T-helper 17 cell (primary cell): Measurements from ENCODE around the gene ALDH2. TPM values are rescaled to one million over a fixed set of nuclear protein-coding genes. Genes with fewer than 3 reads are reported as not detected.
A peak's percentile ranks its signal among the peaks of the same experiment; 100 is the strongest.
"Not testable (repeated sequence)": the region's sequence is repeated elsewhere in the genome, so short reads cannot be mapped to it uniquely, and the experiment has no call there.

Experiments used
- ATAC-seq: fragments of 150-1000 bp; cut with Tn5 transposase; 2 replicates; pipeline ENCODE4 v1.10.0; 2021; ENCODE audit warnings: mild to moderate bottlenecking, moderate library complexity
- DNase-seq, 3 donors: peaks; one replicate each; pipeline versions ENCODE4 v3.0.0 to v3.0.0-alpha.2; 2020 to 2021
- H3K9me3 ChIP-seq: one replicate; pipeline ENCODE4 v1.7.0; 2013; ENCODE audit warnings: low read length, mild to moderate bottlenecking; ENCODE audit not compliant: control insufficient read depth, poor library complexity, severe bottlenecking
- H3K27ac Mint-ChIP-seq: one replicate; pipeline ENCODE4 v1.8.0; 2022; ENCODE audit warnings: mild to moderate bottlenecking, moderate library complexity, mixed read lengths
- H3K27me3 Mint-ChIP-seq: one replicate; pipeline ENCODE4 v1.8.0; 2022; ENCODE audit warnings: mixed read lengths
- H3K36me3 Mint-ChIP-seq: one replicate; pipeline ENCODE4 v1.8.0; 2022; ENCODE audit warnings: low read depth, mixed read lengths
- H3K4me1 Mint-ChIP-seq: one replicate; pipeline ENCODE4 v1.8.0; 2022; ENCODE audit warnings: mild to moderate bottlenecking, mixed read lengths
- H3K4me3 Mint-ChIP-seq: one replicate; pipeline ENCODE4 v1.8.0; 2022; ENCODE audit warnings: mild to moderate bottlenecking, moderate library complexity, mixed read lengths
- total RNA-seq, 4 donors: library from RNA in 2 of 4; stranded (reverse) in 2 of 4; gene quantifications; one replicate each; pipeline ENCODE4 v1.2.3 and lab custom pipeline; 2022 to 2026

Gene ALDH2
- total RNA-seq (1 to 10 TPM; 1.9 to 3.4 TPM), total RNA-seq (lab: John Stamatoyannopoulos, UW) (0.68 to 1.2 reads per million in 2 donors)

DNA sequence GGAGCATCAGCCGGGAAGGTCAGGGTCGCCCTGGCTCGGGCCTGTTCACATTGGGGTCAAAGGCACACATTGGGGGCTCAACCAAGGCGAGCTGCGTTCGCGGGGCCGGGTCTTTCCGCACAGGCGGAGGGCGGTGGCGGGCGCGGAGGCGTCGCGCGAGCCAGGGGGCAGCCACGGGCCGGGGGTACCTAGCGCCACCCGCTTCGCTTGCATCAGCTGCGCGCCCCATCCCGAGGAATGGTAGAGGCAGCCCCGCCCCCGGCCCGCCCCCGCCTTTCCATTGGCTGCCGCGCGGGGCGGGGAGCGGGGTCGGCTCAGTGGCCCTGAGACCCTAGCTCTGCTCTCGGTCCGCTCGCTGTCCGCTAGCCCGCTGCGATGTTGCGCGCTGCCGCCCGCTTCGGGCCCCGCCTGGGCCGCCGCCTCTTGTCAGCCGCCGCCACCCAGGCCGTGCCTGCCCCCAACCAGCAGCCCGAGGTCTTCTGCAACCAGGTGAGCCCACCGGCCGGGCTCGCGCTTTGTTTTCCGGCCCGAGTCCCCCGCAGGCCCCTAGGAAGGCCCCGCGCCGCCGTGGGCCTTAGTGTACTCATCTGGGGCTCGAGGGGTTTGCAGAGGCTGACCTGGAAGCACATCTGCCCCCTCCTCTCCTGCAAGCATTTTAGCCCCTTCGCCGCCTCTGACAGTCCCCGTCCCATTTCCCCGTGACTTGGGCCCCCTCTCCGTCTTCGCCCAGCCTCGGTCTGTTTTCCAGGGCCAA, at the start of gene ALDH2:
Gene ALDH2 (plus strand): TSS at position 326 of the 754 bp plus-strand sequence. CDS start 50 bp downstream, at position 376.
- peak; percentile 73 for ATAC-seq
- H3K4me1 Mint-ChIP-seq: peaks cover 15% of the 10 kb centered on the region
- H3K9me3 ChIP-seq: no peaks in the 10 kb centered on the region
- DNase-seq: no peak
- peak within 1 kb of the TSS; percentile 90 for H3K4me3 Mint-ChIP-seq
- peak within 1 kb of the TSS; percentile 86 for H3K27ac Mint-ChIP-seq
- peaks cover 7% of the 10 kb centered on the region for H3K36me3 Mint-ChIP-seq
- H3K27me3 Mint-ChIP-seq: peaks cover 56% of the 10 kb centered on the region

- not testable (repeated sequence) for H3K27me3 Mint-ChIP-seq, DNase-seq, H3K9me3 ChIP-seq, H3K27ac Mint-ChIP-seq, H3K4me1 Mint-ChIP-seq, ATAC-seq, H3K4me3 Mint-ChIP-seq, H3K36me3 Mint-ChIP-seq
These were observed 47.4 kb upstream of the ALDH2 start for GRCh38 chr12:111719316-111719715.

GRCh38 chr12:111720457-111720856, 46.3 kb upstream of the ALDH2 start:
- Mint-ChIP-seq H3K36me3 (no peaks in the 10 kb centered on the region), H3K4me1 (no peaks in the 10 kb centered on the region), H3K27ac (no peak overlapping the region), H3K27me3 (no peaks in the 10 kb centered on the region), H3K4me3 (no peak overlapping the region)
- ATAC-seq (no peak), DNase-seq (no peak)
- H3K9me3 ChIP-seq: no peaks in the 10 kb centered on the region

- ATAC-seq: not testable (repeated sequence)
These were observed 42.9 kb upstream of the ALDH2 start for GRCh38 chr12:111723646-111724360.

GRCh38 chr12:111728795-111729194, 37.9 kb upstream of the ALDH2 start:
- DNase-seq (no peak), ATAC-seq (no peak)
- H3K36me3 Mint-ChIP-seq: peaks cover 3% of the 10 kb centered on the region
- H3K27me3 Mint-ChIP-seq: no peaks in the 10 kb centered on the region
- H3K27ac Mint-ChIP-seq: no peak overlapping the region
- H3K4me3 Mint-ChIP-seq: no peak overlapping the region
- H3K9me3 ChIP-seq: no peaks in the 10 kb centered on the region
- H3K4me1 Mint-ChIP-seq: no peaks in the 10 kb centered on the region

More at GRCh38 chr12:111723646-111724360, 42.9 kb upstream of the ALDH2 start:
- H3K36me3 Mint-ChIP-seq, DNase-seq, H3K4me3 Mint-ChIP-seq, H3K27me3 Mint-ChIP-seq, H3K27ac Mint-ChIP-seq, H3K4me1 Mint-ChIP-seq, H3K9me3 ChIP-seq: not testable (repeated sequence)

GRCh38 chr12:111730420-111730819, 36.3 kb upstream of the ALDH2 start:
- H3K27me3 Mint-ChIP-seq: no peaks in the 10 kb centered on the region
- no peaks in the 10 kb centered on the region for H3K4me1 Mint-ChIP-seq
- no peak for DNase-seq
- peaks cover 3% of the 10 kb centered on the region for H3K36me3 Mint-ChIP-seq
- H3K27ac Mint-ChIP-seq: no peak overlapping the region
- H3K4me3 Mint-ChIP-seq: no peak overlapping the region
- no peak for ATAC-seq
- H3K9me3 ChIP-seq: no peaks in the 10 kb centered on the region

DNA sequence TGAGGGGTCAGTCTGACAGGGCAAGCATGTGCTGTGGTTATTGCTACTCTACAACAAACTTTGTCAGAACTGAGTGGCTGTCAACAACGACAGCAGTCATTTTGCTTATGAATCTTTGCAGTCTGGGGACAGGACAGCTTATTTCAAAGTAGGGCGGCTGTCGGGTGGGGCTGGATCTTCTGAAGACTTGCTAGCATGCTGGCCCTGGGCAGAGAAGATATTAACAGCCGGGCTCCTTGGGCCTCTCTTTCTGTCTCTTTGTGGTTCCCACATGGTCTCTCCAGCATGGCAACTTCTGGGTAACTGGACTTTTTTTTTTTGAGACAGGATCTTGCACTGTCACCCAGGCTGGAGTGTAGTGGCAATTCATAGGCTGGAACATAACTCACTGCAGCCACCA, 33.9 kb upstream of the ALDH2 start:
- H3K27ac Mint-ChIP-seq: no peak overlapping the region

DNA sequence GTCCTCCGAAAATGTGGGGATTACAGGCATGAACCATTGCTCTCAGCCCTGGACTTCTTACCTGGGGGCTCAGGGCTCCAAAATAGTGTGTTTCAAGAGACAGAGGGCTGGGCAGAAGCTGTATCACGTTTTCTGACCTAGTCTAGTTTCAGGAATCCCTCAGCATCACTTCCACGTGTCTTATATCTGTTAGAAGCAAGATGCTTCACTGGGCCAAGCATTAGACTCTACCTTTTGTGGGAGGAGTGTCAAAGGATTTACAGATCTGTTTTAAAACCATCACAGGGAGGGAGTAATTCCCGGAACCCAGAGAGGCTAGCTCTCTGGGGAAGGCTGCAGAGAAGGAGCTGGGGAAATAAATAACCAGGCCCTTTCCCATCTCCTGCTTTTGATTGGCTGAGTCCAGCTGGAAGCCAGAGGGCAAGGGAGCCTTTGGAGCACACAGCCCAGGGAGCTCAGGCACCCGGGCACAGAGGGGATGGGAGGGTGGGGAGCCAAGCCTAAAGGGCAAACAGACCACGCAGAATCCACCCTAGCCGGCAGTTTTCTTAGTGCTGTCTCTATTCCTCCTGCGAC, 33.3 kb upstream of the ALDH2 start:
- ATAC-seq: no peak
- no peak overlapping the region for H3K27ac Mint-ChIP-seq
- H3K4me3 Mint-ChIP-seq: no peak overlapping the region
- no peaks in the 10 kb centered on the region for H3K4me1 Mint-ChIP-seq
- H3K27me3 Mint-ChIP-seq: no peaks in the 10 kb centered on the region
- H3K36me3 Mint-ChIP-seq: peaks cover 3% of the 10 kb centered on the region
- DNase-seq: no peak
- no peaks in the 10 kb centered on the region for H3K9me3 ChIP-seq

More for the DNA sequence above, 33.9 kb upstream of the ALDH2 start:
- ATAC-seq (no peak), DNase-seq (no peak)
- no peaks in the 10 kb centered on the region for H3K9me3 ChIP-seq
- Mint-ChIP-seq H3K27me3 (no peaks in the 10 kb centered on the region), H3K4me3 (no peak overlapping the region), H3K36me3 (peaks cover 5% of the 10 kb centered on the region), H3K4me1 (no peaks in the 10 kb centered on the region)

GRCh38 chr12:111739524-111739923, 27.2 kb upstream of the ALDH2 start:
- not testable (repeated sequence) for H3K36me3 Mint-ChIP-seq, ATAC-seq, H3K4me1 Mint-ChIP-seq, H3K27me3 Mint-ChIP-seq, H3K4me3 Mint-ChIP-seq, H3K9me3 ChIP-seq, DNase-seq
- H3K27ac Mint-ChIP-seq: peak overlapping the region; percentile 11

DNA sequence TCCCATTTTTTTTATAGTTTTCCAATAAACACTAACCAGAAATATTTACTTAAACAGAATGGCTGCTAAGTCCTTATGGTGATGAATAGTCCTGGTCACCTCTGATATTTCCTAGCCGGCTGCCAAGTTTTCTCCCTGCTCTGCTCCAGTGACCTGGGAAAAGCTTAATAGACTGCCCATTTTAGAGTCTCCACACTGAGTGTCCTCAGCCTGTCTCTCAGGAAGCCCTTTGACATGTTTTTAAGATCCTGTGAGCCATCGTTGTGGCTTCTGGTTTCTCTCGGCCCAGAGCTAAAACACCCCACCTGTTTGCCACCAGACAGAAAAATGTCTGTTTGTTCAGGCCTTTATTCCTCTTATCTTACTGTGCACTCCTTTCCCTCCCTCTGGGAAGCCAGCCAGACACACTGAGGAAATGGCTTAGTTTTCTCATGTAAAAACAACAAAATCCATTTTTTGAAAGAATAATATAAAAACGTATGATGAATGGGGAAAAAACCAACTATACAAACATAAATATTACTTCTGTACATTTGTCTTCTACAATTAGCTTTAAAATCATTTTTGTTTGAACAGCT, 25.4 kb upstream of the ALDH2 start:
- DNase-seq: no peak
- H3K9me3 ChIP-seq: no peaks in the 10 kb centered on the region
- no peak for ATAC-seq
- Mint-ChIP-seq H3K4me1 (no peaks in the 10 kb centered on the region), H3K36me3 (peaks cover 2% of the 10 kb centered on the region), H3K27ac (no peak overlapping the region), H3K4me3 (no peak overlapping the region), H3K27me3 (no peaks in the 10 kb centered on the region)

- H3K27ac Mint-ChIP-seq: peak overlapping the region; percentile 24
These were observed 21.5 kb upstream of the ALDH2 start for GRCh38 chr12:111745211-111745610.

DNA sequence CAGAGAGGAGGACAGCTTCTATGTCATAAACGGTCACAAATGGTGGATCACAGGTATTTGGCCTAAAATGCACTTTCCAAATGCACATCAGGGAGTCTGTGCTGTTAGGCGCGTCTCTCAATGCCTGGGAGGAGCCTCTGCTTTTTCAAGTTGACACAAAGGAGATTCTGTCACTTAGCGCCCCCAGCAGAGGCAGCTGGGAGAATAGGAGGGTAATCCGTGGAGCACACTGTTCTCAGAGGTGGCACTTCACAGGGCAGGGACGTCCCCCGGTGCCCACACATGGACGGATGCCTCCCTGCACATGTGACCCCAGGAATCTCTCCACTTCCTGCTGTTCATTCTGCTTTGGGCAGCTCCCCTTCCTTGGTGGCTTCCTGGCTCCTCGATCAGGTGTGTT, 19.4 kb upstream of the ALDH2 start:
- no peak overlapping the region for H3K27ac Mint-ChIP-seq
- H3K36me3 Mint-ChIP-seq: peaks cover 3% of the 10 kb centered on the region
- no peak for ATAC-seq
- H3K4me1 Mint-ChIP-seq: no peaks in the 10 kb centered on the region
- no peak overlapping the region for H3K4me3 Mint-ChIP-seq
- DNase-seq: no peak
- H3K27me3 Mint-ChIP-seq: no peaks in the 10 kb centered on the region
- H3K9me3 ChIP-seq: no peaks in the 10 kb centered on the region

More at GRCh38 chr12:111745211-111745610, 21.5 kb upstream of the ALDH2 start:
- no peaks in the 10 kb centered on the region for H3K27me3 Mint-ChIP-seq
- no peak overlapping the region for H3K4me3 Mint-ChIP-seq
- peaks cover 3% of the 10 kb centered on the region for H3K36me3 Mint-ChIP-seq
- DNase-seq (no peak), ATAC-seq (no peak)
- H3K9me3 ChIP-seq: no peaks in the 10 kb centered on the region
- no peaks in the 10 kb centered on the region for H3K4me1 Mint-ChIP-seq

DNA sequence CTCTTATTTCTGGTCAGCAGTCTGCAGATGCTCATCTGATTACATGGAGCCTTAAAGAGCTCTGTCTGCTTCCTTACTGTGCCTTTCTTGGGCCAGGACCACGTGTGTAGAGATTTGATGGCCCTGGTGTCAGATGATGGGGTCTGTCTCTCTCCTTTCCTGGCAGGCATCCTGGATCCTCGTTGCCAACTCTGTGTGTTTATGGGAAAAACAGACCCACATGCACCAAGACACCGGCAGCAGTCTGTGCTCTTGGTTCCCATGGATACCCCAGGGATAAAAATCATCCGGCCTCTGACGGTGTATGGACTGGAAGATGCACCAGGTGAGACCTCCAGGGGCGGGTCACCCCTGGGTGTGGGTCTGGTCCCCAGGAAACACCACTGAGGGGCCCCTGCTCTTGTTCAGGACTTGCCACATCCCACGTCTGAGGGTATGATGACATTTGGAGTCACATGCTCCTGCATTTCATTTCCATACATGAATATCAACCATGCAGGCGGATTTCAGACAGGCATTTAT, 18.5 kb upstream of the ALDH2 start:
- no peaks in the 10 kb centered on the region for H3K4me1 Mint-ChIP-seq
- ATAC-seq (no peak), DNase-seq (no peak)
- H3K27me3 Mint-ChIP-seq: no peaks in the 10 kb centered on the region
- no peak overlapping the region for H3K4me3 Mint-ChIP-seq
- no peak overlapping the region for H3K27ac Mint-ChIP-seq
- peaks cover 3% of the 10 kb centered on the region for H3K36me3 Mint-ChIP-seq
- H3K9me3 ChIP-seq: no peaks in the 10 kb centered on the region
